HEK293 (cell line): ENCODE data around the gene SLC27A3.

ENCODE experiments used
- CTCF ChIA-PET: fragments of 350-600 bp; formaldehyde crosslinking; extraction: SDS; loops from one replicate; lab custom pipeline; 2021; ENCODE audit warnings: antibody characterized with exemption; lab: Yijun Ruan, JAX
- POLR2A ChIA-PET: fragments of 300-600 bp; formaldehyde crosslinking; extraction: SDS; loops from one replicate; lab custom pipeline; 2020; ENCODE audit warnings: antibody characterized with exemption, inconsistent platforms; lab: Yijun Ruan, JAX
- H3K27ac ChIP-seq: fragments of 200-500 bp; sonication (Bioruptor generic); 2 replicates; pipeline ENCODE4 v1.5.1; 2014; ENCODE audit warnings: low read depth, low read length, control low read depth, inconsistent platforms; ENCODE audit errors: extremely low read depth
- H3K36me3 ChIP-seq, 2 experiments: fragments of 200-500 bp in 1 of 2; sonication (Bioruptor generic) in 1 of 2; 1 replicate in 1 of 2; 2 replicates in 1 of 2; pipeline ENCODE4 v1.5.1; 2014 to 2017; ENCODE audit warnings: inconsistent platforms in 2 of 2, low read length in 2 of 2; ENCODE audit not compliant: control insufficient read depth in 2 of 2, insufficient read depth in 1 of 2
- H3K4me1 ChIP-seq: fragments of 200-500 bp; sonication (Bioruptor generic); 2 replicates; pipeline ENCODE4 v1.5.1; 2014; ENCODE audit warnings: mild to moderate bottlenecking, low read length, inconsistent platforms; ENCODE audit not compliant: control insufficient read depth, insufficient read depth
- H3K4me3 ChIP-seq: 2 replicates; pipeline ENCODE4 v1.5.1; 2011; ENCODE audit warnings: low read depth, mild to moderate bottlenecking, control low read depth, low read length, moderate library complexity
- H3K9me3 ChIP-seq: fragments of 200-500 bp; sonication (Bioruptor generic); 2 replicates; pipeline ENCODE4 v1.5.1; 2014; ENCODE audit warnings: low read depth, low read length, inconsistent platforms; ENCODE audit not compliant: control insufficient read depth, insufficient read depth
- KLF1 ChIP-seq: fragments of 450-650 bp; formaldehyde crosslinking; IDR thresholded peaks from 2 replicates; pipeline ENCODE4 v1.5.1; 2016; ENCODE audit warnings: missing biosample characterization, missing genetic modification characterization
- KLF10 ChIP-seq: fragments of 450-650 bp; IDR thresholded peaks from 2 replicates; pipeline ENCODE4 v1.5.1; 2018; ENCODE audit warnings: missing biosample characterization, mild to moderate bottlenecking, missing genetic modification characterization
- TRIM28 ChIP-seq: IDR thresholded peaks from 2 replicates; pipeline ENCODE4 v1.6.1; 2011; ENCODE audit warnings: low read length, control low read depth, borderline replicate concordance
- ZBTB20 ChIP-seq: fragments of 450-650 bp; formaldehyde crosslinking; IDR thresholded peaks from 2 replicates; pipeline ENCODE4 v1.5.1; 2016; ENCODE audit warnings: missing biosample characterization, missing genetic modification characterization
- ZIC2 ChIP-seq: fragments of 450-650 bp; formaldehyde crosslinking; IDR thresholded peaks from 2 replicates; pipeline ENCODE4 v1.5.1; 2016; ENCODE audit warnings: missing biosample characterization, missing genetic modification characterization
- ZNF140 ChIP-seq: fragments of 450-650 bp; formaldehyde crosslinking; IDR thresholded peaks from 2 replicates; pipeline ENCODE4 v1.5.1; 2016; ENCODE audit warnings: missing biosample characterization, missing genetic modification characterization
- ZNF274 ChIP-seq, 2 experiments: fragments of 200-500 bp in 1 of 2; fragments of 450-650 bp in 1 of 2; sonication (Bioruptor generic) in 1 of 2; formaldehyde crosslinking in 1 of 2; IDR thresholded peaks; 2 replicates each; pipeline versions ENCODE4 v1.5.1 to v1.6.1; 2014 to 2016; ENCODE audit warnings: borderline replicate concordance in 1 of 2, inconsistent platforms in 1 of 2, low read length in 1 of 2, missing biosample characterization in 1 of 2, missing genetic modification characterization in 1 of 2
- ZNF426 ChIP-seq: fragments of 450-650 bp; formaldehyde crosslinking; IDR thresholded peaks from 2 replicates; pipeline ENCODE4 v1.5.1; 2017; ENCODE audit warnings: missing biosample characterization, missing genetic modification characterization, mild to moderate bottlenecking, inconsistent platforms, moderate library complexity
- ZNF510 ChIP-seq: fragments of 450-650 bp; formaldehyde crosslinking; IDR thresholded peaks from 2 replicates; pipeline ENCODE4 v1.5.1; 2018; ENCODE audit warnings: mild to moderate bottlenecking, missing genetic modification characterization, missing biosample characterization; ENCODE audit not compliant: insufficient replicate concordance
- ZNF514 ChIP-seq: fragments of 450-650 bp; formaldehyde crosslinking; IDR thresholded peaks from 2 replicates; pipeline ENCODE4 v1.5.1; 2016; ENCODE audit warnings: missing biosample characterization, missing genetic modification characterization
- ZNF521 ChIP-seq: fragments of 450-650 bp; formaldehyde crosslinking; IDR thresholded peaks from 2 replicates; pipeline ENCODE4 v1.5.1; 2017; ENCODE audit warnings: missing biosample characterization, mild to moderate bottlenecking, missing genetic modification characterization
- ZNF560 ChIP-seq: fragments of 450-650 bp; formaldehyde crosslinking; IDR thresholded peaks from 2 replicates; pipeline ENCODE4 v1.5.1; 2017; ENCODE audit warnings: missing biosample characterization, missing genetic modification characterization, borderline replicate concordance
- ZNF747 ChIP-seq: fragments of 450-650 bp; formaldehyde crosslinking; IDR thresholded peaks from 2 replicates; pipeline ENCODE4 v1.5.1; 2016; ENCODE audit warnings: missing biosample characterization, missing genetic modification characterization
- ZNF768 ChIP-seq: fragments of 450-650 bp; formaldehyde crosslinking; IDR thresholded peaks from 2 replicates; pipeline ENCODE4 v1.5.1; 2018; ENCODE audit warnings: missing biosample characterization, mild to moderate bottlenecking, missing genetic modification characterization
- TF ChIP-seq, protein P1 (sequence below): fragments of 450-650 bp; formaldehyde crosslinking; IDR thresholded peaks from 2 replicates; pipeline ENCODE4 v1.5.1; 2016; ENCODE audit warnings: missing biosample characterization, missing genetic modification characterization
- TF ChIP-seq, protein P2 (sequence below): fragments of 450-650 bp; formaldehyde crosslinking; IDR thresholded peaks from 2 replicates; pipeline ENCODE4 v1.5.1; 2016; ENCODE audit warnings: missing biosample characterization, missing genetic modification characterization
- TF ChIP-seq, protein P3 (sequence below): fragments of 450-650 bp; formaldehyde crosslinking; IDR thresholded peaks from 2 replicates; pipeline ENCODE4 v1.5.1; 2017; ENCODE audit warnings: missing biosample characterization, mild to moderate bottlenecking, missing genetic modification characterization, moderate library complexity
- TF ChIP-seq, protein P4 (sequence below): fragments of 450-650 bp; formaldehyde crosslinking; IDR thresholded peaks from 2 replicates; pipeline ENCODE4 v1.5.1; 2016; ENCODE audit warnings: missing biosample characterization, missing genetic modification characterization
- TF ChIP-seq, protein P5 (sequence below): fragments of 450-650 bp; formaldehyde crosslinking; IDR thresholded peaks from 2 replicates; pipeline ENCODE4 v1.5.1; 2016; ENCODE audit warnings: missing biosample characterization, missing genetic modification characterization, borderline replicate concordance

Gene SLC27A3

DNA sequence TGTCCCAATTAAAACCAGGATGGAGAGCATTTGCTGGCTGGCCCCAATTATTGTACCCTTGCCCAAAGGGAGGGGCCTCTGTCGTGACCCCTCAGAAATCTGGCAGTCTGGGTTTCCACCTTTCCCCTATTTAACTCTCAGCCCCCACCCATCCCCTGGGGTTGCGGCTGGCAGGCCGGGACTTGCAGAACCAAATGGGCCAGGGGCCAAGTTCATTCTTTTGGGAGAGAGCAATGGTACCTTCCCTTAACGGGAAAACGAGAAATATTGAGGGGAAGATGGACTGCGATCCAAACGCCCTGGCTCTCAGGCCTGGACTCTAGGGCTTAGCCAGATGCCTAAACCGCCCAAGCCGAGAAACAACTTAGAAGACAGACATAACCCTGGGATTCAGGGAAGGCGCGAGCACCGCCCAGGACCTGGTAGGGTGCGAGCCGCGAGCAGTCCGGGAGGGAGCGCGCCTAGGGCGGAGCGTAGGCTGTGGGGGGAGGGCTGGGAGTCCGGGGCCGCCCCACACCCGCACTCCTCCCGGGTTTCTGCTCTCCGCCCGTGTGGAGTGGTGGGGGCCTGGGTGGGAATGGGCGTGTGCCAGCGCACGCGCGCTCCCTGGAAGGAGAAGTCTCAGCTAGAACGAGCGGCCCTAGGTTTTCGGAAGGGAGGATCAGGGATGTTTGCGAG lies at the start of gene SLC27A3 (continued):
- no peak for TF ChIP-seq ZNF140 (tag by site-specific recombination)
- TF ChIP-seq, protein P1, sequence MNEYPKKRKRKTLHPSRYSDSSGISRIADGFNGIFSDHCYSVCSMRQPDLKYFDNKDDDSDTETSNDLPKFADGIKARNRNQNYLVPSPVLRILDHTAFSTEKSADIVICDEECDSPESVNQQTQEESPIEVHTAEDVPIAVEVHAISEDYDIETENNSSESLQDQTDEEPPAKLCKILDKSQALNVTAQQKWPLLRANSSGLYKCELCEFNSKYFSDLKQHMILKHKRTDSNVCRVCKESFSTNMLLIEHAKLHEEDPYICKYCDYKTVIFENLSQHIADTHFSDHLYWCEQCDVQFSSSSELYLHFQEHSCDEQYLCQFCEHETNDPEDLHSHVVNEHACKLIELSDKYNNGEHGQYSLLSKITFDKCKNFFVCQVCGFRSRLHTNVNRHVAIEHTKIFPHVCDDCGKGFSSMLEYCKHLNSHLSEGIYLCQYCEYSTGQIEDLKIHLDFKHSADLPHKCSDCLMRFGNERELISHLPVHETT (tag by site-specific recombination), result peak; percentile 47; the same call in 1 of the 2 replicates
- TF ChIP-seq, protein P2, sequence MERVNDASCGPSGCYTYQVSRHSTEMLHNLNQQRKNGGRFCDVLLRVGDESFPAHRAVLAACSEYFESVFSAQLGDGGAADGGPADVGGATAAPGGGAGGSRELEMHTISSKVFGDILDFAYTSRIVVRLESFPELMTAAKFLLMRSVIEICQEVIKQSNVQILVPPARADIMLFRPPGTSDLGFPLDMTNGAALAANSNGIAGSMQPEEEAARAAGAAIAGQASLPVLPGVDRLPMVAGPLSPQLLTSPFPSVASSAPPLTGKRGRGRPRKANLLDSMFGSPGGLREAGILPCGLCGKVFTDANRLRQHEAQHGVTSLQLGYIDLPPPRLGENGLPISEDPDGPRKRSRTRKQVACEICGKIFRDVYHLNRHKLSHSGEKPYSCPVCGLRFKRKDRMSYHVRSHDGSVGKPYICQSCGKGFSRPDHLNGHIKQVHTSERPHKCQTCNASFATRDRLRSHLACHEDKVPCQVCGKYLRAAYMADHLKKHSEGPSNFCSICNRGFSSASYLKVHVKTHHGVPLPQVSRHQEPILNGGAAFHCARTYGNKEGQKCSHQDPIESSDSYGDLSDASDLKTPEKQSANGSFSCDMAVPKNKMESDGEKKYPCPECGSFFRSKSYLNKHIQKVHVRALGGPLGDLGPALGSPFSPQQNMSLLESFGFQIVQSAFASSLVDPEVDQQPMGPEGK (tag by site-specific recombination), result peak; percentile 97
- TF ChIP-seq, protein P3, sequence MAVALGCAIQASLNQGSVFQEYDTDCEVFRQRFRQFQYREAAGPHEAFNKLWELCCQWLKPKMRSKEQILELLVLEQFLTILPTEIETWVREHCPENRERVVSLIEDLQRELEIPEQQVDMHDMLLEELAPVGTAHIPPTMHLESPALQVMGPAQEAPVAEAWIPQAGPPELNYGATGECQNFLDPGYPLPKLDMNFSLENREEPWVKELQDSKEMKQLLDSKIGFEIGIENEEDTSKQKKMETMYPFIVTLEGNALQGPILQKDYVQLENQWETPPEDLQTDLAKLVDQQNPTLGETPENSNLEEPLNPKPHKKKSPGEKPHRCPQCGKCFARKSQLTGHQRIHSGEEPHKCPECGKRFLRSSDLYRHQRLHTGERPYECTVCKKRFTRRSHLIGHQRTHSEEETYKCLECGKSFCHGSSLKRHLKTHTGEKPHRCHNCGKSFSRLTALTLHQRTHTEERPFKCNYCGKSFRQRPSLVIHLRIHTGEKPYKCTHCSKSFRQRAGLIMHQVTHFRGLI, result no peak

DNA sequence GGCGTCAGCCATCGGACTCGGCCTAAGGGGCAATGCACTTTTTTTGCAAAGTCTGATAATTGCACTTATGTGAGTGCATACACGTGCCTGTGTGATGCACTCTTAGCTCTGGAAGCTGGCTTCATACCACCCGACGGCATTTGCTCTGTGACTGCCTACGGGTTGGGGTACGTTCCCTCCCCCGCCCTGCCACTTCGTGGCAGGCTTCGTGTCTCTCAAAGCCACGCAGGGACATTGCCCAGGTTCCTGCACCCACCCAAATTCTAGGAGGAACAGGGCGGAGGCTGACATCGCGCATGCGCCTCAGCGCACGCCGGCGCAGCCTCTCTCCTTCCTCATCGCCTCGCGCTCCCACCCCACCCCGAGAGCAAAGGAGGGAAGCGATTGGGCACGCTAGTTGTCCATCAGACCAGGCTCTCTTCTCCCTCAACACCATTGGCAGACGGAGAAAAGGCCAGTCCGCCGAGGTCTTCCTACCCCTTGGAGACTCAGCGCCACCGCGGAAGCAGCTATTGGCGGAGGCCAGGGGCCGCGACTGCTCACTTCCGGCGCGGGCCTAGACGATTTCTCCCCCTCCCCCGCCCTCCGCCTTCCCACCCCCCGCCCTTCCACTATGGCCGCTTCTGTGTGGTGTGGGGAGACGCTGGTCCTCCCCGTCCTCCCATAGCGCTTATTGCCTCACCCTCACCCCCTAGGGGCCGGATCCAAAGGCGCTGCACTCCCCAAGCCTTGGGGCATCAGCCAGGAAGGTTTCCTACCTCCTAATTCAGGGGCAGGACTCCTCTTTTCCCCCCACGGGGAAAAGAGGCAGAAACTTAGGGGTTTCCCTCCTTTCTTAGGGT lies 47.5 kb upstream of the SLC27A3 start, which contains the start of gene INTS3:
INTS3 (plus strand) TSS at position 588 of the 842 bp plus-strand sequence. CDS start 585 bp downstream, outside the sequence.
- Histone ChIP-seq H3K9me3 (no peaks in the 10 kb centered on the region), H3K4me1 (peaks cover 3% of the 10 kb centered on the region; the same call in 1 of the 2 replicates), H3K4me3 (peak within 1 kb of the TSS; percentile 76), H3K27ac (peak within 1 kb of the TSS; percentile 85), H3K36me3 (peaks cover 0 to 23% of the 10 kb centered on the region in 2 experiments; a peak in 2 of 3 replicates)
- POLR2A ChIA-PET, result interaction anchor here (0.6 to 2.0 kb wide), 33 partner anchors 8 to 1228 kb away, joined by 3 to 14 read pairs (median 4); partner anchors contain the start of genes CHTOP, CREB3L4, ILF2 and JTB
- CTCF ChIA-PET, result interaction anchor here (0.7 kb wide), 3 partner anchors 10 to 158 kb away, joined by 3 to 4 read pairs (median 4); no protein-coding TSS in a partner anchor
- TF ChIP-seq KLF10 (tag by site-specific recombination) (no peak; the same call in 1 of the 2 replicates), ZBTB20 (no peak), ZNF560 (tag by site-specific recombination) (no peak), ZNF768 (tag by site-specific recombination) (no peak), ZNF510 (tag by site-specific recombination) (no peak), ZNF521 (no peak), ZIC2 (tag by site-specific recombination) (no peak), ZNF274 (IDR thresholded peaks at IDR 0.05; ENCODE audit: low read length) (no peak), ZNF274 (tag by site-specific recombination; IDR thresholded peaks at IDR 0.05; ENCODE audit: borderline replicate concordance) (no peak), KLF1 (tag by site-specific recombination) (peak; percentile 69), TRIM28 (no peak), ZNF426 (no peak), ZNF140 (tag by site-specific recombination) (no peak), ZNF514 (tag by site-specific recombination) (no peak), ZNF747 (no peak)
- TF ChIP-seq, protein P4, sequence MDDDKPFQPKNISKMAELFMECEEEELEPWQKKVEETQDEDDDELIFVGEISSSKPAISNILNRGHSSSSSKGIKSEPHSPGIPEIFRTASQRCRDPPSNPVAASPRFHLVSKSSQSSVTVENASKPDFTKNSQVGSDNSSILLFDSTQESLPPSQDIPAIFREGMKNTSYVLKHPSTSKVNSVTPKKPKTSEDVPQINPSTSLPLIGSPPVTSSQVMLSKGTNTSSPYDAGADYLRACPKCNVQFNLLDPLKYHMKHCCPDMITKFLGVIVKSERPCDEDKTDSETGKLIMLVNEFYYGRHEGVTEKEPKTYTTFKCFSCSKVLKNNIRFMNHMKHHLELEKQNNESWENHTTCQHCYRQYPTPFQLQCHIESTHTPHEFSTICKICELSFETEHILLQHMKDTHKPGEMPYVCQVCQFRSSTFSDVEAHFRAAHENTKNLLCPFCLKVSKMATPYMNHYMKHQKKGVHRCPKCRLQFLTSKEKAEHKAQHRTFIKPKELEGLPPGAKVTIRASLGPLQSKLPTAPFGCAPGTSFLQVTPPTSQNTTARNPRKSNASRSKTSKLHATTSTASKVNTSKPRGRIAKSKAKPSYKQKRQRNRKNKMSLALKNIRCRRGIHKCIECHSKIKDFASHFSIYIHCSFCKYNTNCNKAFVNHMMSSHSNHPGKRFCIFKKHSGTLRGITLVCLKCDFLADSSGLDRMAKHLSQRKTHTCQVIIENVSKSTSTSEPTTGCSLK (tag by site-specific recombination), result no peak
- TF ChIP-seq, protein P5, sequence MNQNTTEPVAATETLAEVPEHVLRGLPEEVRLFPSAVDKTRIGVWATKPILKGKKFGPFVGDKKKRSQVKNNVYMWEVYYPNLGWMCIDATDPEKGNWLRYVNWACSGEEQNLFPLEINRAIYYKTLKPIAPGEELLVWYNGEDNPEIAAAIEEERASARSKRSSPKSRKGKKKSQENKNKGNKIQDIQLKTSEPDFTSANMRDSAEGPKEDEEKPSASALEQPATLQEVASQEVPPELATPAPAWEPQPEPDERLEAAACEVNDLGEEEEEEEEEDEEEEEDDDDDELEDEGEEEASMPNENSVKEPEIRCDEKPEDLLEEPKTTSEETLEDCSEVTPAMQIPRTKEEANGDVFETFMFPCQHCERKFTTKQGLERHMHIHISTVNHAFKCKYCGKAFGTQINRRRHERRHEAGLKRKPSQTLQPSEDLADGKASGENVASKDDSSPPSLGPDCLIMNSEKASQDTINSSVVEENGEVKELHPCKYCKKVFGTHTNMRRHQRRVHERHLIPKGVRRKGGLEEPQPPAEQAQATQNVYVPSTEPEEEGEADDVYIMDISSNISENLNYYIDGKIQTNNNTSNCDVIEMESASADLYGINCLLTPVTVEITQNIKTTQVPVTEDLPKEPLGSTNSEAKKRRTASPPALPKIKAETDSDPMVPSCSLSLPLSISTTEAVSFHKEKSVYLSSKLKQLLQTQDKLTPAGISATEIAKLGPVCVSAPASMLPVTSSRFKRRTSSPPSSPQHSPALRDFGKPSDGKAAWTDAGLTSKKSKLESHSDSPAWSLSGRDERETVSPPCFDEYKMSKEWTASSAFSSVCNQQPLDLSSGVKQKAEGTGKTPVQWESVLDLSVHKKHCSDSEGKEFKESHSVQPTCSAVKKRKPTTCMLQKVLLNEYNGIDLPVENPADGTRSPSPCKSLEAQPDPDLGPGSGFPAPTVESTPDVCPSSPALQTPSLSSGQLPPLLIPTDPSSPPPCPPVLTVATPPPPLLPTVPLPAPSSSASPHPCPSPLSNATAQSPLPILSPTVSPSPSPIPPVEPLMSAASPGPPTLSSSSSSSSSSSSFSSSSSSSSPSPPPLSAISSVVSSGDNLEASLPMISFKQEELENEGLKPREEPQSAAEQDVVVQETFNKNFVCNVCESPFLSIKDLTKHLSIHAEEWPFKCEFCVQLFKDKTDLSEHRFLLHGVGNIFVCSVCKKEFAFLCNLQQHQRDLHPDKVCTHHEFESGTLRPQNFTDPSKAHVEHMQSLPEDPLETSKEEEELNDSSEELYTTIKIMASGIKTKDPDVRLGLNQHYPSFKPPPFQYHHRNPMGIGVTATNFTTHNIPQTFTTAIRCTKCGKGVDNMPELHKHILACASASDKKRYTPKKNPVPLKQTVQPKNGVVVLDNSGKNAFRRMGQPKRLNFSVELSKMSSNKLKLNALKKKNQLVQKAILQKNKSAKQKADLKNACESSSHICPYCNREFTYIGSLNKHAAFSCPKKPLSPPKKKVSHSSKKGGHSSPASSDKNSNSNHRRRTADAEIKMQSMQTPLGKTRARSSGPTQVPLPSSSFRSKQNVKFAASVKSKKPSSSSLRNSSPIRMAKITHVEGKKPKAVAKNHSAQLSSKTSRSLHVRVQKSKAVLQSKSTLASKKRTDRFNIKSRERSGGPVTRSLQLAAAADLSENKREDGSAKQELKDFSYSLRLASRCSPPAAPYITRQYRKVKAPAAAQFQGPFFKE (tag by site-specific recombination), result no peak
